GM19023 (cell line): ENCODE results near the gene TACC2.

Experiments used
- ATAC-seq: cut with Tn5 transposase; IDR thresholded peaks from one replicate; pipeline ENCODE4 v1.9.1; 2021; ENCODE audit warnings: mild to moderate bottlenecking, moderate library complexity; ENCODE audit not compliant: unreplicated experiment

Gene TACC2

DNA sequence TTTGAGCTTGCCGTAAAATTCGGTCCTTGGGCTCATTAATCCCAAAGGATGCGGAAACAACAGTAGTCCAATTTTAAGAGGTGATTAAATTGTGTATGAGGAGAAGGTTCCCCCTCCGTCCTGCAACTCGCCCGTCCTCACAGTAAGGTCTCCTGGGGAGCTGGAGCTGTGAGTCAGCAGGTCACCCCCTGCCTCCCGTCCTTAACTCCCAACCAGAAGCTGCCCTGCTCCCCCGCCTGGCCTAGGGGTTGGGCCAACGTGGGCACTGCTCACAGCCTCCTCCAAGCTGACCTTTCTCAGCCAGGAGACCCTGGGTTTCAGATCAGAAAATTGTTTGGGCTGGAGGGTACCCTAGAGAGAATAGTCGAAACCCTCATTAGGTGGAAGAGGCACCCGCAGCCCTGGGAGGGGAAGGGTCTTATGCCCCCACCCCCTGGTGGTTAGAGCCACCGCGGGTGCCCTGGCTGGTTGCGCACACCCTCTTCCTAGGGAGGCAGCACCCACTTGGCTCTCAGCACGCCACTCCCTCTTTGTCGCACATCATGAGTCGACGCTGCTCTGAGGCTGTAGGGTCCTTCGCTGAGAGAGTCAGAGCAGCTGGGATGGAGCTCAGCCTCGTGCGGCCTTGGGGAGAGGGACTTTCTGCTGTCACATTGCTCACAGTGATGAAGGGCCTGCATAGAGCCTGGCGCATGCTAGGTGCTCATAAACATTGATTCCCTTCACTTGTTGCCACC lies 131.2 kb downstream of the TACC2 start:
- ATAC-seq, result no peak

DNA sequence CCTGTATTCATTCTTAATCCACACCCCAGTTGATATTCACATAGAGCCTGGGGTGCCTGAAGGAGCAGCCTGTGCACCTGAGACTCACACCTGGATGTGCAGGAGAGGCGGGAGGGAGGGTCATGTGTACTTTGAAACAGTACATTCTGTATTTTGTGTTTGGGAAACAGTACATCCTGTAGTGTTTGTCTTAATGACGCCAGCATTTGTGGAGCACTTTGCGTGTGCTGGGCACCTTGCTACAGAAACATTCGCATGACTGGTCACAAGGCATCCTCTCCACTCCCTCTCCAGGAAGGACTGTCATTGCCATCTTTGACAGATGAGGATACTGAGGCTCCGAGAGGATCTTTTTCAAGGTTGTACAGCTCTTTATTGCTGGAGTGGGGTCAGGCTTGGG lies 132.1 kb downstream of the TACC2 start:
- no peak for ATAC-seq

DNA sequence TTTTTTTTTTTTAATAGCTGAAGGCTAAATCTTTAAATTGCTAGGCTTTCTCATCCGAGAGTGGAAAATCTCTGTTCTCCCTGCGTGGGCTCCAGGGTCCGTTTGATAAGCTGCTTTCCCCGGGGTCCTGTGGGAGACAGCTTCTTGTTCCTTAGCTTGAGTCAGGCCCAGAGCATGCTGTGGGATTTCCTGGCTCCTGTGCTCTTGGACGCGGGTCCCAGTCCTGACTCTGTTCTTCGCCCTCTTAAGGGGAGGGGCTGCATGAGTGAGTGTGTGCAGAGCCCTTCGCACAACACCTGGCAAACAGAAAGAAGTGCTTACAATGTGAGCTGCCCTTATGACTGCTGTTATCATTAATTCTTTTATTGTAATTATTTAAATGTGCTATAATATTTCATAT lies 133.5 kb downstream of the TACC2 start:
- ATAC-seq, result no peak

DNA sequence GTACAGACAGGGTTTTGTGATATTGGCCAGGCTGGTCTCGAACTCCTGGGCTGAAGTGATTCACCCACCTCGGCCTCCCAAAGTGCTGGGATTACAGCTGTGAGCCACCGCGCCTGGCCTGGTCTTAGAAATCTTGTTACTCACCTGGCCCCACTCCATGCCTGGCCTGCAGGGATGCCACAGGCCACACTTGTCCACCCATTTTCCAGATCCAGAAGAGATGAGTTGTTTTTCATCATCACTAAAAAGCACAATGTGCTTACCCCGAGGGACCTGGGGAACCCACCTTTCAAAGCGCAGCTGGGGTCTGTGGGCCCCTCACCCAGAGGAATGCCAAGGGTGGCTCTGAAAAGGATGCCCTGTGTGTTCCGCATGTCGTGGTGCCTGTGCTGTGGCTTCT lies 134.2 kb downstream of the TACC2 start:
- ATAC-seq, result no peak

DNA sequence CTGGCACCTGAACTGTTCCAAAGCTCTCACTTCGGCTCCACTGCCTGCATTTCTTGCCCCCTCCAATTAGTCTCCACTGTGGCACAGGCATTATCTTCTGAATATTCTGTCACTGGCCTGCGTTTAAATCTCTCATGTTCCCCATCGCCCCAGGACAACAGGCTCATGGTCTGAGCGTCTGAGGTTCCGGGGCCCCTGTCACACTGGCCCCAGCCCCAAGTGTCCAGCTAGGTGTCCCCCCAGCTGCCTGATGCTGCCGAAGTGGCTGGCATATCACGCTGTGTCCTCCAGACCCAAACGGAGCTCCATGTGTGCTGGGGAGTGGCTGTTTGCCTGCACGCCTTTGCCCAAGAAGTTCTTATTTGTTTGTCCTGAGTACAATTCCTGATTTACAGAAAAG lies 135.4 kb downstream of the TACC2 start:
- ATAC-seq, result no peak

DNA sequence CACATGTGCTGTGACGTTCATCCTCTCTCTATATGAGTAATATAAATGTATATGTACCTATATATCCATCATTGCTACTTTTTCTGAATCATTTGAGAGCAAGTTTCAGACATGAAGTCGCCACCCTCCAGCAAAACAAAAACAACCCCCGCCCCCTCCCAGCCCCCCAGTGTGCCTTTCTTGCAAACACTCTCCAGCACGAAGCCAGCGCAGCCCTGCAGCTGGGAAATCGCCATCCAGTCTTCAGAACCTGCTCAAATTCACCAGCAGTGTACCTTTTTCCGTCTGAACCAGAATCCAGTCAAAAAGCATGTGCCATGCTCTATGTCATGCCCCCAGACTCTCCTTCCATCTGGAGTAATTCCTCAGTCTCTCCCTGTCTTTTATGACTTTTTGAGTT lies 135.8 kb downstream of the TACC2 start:
- no peak for ATAC-seq

DNA sequence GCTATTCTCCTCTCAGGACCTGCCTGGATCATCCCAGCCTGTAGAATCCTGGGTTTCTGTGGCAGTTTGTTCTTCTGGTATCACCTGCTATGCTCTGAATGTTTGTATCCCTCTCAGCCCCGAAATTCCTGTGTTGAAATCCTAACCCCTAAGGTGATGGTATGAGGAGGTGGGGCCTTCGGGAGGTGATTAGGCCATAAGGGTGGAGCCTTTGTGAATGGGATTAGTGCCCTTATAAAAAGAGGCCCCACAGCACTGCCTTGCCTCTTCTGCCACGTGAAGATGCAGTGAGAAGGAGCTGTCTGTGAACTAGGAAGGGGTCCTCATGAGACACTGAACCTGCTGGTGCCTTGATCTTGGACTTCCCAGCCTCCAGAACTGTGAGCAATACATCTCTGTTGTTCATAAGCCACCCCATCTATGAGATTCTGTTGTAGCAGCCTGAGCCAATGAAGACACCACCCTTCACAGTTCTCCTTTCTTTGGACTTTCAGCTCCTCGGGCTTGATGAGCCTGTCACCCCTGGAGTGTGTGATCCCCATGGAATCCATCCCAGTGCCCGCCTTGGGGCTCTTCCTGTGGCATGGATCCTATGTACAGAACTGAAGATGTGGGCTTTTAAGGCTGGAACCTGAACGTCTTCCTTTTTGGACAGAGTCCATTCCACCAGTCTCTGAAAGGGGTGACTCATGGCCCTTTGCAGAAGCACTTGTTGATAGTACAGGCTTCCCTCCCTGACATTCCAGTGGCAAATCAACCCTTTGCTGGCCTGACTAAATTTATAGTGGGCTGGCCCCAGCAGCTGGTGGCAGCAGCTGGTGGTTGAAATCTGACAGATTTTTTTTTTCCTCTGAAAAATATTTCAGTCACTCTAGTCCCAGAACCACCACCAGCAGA lies 138.0 kb downstream of the TACC2 start:
- no peak for ATAC-seq

DNA sequence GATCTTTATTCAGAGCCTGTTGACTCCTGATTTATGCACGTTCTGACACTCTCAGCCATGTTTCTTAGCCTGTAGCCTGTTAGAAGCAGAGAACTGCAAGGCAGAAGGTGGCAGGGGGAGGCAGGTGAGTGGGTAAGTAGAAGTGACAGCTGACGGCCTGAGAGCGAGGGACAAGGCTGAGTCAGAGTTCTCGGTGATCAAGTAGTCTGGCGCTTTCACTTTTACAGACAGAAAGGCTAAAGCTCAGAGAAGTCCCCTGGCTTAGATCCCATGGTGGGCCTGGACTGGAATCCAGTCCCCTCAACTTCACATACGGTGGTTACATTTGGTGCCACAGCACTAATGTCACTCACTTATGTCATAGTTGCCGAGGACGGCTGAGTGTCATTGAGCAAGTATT lies 139.0 kb downstream of the TACC2 start:
- no peak for ATAC-seq

DNA sequence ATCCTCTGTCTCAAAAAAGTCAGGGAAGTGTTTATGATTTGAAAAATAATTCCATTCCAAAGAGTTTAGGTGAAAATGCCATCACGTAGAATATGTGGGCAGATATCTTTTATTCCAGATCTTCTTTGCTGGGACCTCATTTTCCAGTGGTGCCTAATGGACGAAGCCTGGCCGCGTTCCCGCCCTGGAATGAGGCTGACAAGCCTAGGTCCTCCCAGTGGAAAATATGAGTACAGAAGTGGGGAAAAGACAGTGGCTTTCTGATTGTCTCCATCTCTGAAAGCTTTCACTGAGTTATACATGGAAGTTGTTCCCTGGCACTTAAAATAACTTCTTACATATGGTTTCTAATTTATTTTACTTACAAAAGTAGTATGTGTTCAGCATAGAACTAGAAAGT lies 139.4 kb downstream of the TACC2 start:
- no peak for ATAC-seq

DNA sequence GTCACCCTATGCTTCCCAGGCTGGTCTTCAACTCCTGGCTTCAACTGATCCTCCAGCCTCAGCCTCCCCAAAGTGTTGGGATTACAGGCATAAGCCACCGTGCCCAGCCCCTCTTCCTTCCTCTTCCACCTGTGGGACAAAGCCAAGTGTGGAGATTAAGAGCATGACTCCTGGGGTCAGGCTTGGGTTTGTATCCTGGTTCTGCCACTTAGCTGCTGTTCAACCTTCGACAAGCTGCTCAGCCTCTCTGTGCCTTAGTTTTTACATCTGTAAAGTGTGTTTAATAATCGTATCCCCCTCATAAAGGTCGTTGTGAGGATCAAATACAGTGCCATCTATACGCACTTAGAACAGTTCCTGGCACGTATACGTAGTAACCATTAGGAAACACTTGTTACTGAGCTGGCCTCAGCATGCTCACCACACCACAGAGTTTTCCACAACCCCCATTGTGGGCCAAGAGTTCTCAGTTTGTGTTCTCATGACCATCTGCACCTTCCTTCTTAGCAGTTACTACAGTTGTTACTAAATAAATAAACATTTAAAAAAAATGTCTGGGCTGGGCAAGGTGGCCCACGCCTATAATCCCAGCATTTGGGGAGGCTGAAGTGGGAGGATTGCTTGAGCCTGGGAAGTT lies 141.6 kb downstream of the TACC2 start:
- ATAC-seq, result no peak

DNA sequence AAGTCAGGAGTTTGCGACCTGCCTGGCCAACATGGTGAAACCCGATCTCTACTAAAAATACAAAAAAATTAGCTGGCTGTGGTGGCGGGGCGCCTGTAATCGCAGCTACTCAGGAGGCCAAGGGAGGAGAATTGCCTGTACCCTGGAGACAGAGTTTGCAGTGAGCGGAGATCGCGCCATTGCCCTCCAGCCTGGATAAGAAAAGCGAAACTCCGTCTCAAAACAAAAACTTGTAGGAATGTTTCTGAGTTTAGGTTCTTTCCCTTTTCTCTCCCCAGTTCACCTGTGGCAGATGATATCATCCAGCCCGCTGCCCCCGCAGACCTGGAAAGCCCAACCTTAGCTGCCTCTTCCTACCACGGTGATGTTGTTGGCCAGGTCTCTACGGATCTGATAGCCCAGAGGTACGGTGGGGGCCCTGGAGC lies 143.4 kb downstream of the TACC2 start:
- ATAC-seq, result no peak

DNA sequence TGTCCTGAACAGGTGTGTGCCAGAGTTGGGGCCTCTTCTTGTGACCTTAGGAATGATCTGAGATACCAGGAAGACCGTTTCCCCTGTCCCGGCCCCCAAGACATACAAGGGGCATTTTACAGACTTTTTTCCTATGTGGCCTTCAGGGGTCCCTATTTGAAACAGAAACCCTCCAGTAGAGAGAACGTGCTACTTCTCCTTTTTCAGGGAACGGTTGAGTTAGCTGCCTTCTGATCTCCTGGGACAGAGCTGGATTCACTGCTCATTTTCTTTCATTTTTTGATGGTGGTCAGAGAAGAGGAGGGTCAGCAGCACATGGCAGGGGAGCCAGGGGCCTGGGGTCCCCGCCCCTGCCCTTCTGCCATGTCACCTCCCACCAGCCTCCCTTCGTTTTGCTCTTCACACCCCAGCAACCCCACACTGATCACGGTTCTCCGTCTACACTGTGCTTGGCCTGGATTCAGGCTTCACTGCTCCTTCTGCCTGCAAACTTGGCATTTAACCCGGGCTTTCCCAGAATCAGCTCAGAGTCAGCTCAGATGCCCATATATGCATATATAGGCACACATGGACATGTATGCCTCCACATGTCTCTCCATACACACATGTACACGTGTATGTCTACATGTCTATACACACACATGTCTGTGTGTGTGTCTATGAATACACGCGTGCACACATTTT lies 144.1 kb downstream of the TACC2 start:
- ATAC-seq, result no peak

DNA sequence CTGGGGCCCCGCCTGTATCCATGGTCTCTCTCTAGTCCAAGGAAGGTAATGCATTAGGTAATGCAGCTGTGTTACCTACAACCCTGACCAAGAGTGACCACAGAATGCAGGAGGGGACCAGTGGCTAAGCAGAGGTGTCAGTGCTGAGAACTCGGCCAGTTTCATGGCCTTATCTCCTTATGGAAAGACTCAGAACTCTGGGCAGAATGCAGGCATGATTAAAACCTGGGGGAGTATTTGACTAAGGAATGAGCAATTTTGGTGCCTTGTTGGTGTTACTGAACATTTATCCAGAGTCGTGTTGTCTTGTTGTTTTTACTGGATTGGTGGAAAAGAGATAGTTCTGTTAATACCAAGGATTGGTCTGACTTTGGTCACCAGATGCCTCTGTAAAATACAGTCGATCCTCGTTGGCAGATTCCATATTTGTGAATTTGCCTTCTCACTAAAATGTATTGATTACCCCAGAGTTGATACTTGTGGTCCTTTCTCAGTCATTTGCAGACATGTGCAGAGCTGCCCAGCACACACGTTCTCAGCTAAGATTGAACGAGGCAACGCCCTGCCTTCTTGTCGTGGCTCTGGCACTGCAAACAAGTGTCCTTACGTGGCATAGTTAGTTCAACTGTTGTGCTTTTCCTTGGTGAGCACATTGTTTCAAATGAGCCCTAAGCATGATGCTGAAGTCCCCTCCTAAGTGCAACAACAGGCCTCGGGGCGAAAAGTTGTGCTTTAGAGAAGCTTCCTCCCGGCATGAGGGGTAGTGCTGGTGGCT lies 146.5 kb downstream of the TACC2 start:
- no peak for ATAC-seq

DNA sequence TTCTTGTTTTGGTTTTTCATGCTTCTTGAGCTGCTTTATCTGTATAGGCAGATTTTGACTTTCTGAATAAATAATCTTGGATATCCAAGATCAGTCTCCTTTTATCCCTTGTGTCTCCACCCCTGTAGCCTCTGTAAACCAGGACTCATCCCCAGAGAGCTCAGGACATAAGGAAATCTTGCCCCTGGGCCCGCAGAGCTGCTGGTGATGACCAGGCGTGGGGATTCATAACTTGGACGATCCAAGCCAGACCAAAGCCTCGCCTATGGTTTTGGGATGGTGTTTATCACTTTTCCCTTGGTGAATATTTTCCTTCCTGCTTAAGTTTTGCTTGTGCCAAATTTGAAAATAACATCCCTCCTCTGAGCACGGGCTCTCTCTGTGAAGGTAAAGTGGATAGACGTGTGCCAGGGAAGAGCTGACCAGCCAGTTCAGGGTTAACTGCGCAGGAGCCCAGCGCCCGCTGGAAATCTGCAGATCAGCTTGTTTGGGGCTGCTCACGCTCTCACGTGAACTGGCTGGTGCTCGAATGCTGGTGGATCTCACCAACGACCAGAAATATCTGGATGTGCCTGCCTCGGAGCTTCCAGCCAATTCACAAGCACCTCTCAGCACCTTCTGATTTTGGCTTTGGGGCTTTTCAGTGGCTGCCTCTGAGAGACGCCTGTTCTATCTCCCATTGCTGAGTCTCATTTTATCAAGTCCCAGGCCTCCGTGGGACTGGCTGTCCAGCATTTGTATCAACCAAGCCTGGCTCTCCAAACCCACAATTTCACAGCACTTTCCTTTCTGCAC lies 150.1 kb downstream of the TACC2 start:
- ATAC-seq, result no peak

DNA sequence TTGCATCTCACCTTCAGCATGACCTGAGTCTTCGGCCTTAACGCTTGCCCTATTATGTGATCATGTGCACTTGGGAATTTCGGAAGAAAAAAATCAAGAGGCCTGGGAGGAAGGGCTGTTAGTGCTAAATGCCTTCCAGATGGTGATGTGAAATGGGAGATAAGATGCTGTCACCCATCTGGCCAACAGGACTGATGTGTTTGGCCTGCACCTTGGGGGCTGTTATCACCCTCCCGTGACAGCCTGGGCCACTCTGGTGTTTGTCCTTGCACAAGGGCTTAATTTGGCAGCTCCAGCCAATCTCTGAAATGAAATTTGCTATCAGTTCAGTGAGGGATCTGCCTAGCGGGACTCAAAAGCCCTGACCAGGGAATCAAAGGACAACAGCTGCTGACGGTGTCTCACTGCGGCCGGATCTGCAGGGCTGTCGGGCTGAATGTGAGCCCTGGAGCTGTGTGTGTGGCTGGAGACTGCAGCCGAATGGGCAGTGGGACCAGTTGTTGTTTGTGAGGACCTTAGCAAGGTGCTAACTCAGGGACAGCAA lies 150.7 kb downstream of the TACC2 start:
- no peak for ATAC-seq

DNA sequence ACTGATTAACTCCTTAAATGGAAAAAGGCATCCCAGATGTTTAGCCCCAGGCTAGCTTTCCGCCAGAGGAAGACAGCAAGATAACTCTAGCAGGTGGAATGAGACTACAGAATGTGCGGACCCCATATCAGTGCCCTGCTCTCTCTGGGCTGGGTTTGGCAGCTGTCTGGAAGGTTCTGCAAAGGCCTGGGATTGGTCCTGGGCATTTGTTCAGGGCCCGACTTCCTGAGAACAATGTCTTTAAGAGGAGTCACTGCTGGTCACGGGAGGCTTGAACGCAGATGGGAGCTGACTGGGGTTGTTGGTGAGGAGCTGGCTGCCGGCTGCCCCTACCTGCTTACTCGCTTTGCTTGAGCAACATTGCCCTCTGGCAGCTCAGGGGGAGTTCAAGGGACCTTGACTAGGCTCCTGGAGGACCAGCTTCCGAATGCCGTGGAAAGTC lies 151.5 kb downstream of the TACC2 start:
- no peak for ATAC-seq

DNA sequence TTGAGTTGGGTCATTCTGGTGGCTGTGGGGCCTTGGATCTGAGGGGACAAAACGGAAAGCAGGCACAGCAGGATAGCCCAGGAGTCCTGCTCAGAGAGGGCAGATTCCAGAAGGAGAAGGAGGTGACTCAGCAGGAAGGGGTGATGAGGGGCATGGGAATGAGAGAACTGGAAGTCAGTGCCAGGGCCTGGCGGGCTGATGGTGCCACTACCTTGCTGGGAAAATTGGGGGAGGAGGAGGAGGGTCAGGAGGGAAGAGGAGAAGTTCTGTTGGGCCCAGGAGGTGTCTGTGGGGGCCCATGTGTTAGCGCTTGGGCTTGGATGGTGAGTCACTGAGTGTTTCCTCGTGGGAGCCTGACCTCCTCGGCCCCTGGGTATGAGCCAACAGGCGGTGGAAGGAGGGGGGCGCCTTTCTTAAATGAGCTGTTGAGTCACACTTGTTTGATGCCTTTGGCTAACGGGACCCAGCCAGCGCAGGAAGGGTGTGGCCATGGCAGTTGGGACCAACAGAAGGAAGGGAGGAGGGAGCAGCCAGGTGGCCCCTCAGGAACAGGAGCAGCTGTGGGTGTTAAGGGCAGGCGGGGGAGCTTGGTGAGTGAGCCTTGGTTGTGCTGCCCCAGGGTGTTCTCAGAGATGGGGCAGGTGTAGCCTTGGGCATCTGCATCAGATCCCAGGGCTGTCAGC lies 152.1 kb downstream of the TACC2 start:
- no peak for ATAC-seq

DNA sequence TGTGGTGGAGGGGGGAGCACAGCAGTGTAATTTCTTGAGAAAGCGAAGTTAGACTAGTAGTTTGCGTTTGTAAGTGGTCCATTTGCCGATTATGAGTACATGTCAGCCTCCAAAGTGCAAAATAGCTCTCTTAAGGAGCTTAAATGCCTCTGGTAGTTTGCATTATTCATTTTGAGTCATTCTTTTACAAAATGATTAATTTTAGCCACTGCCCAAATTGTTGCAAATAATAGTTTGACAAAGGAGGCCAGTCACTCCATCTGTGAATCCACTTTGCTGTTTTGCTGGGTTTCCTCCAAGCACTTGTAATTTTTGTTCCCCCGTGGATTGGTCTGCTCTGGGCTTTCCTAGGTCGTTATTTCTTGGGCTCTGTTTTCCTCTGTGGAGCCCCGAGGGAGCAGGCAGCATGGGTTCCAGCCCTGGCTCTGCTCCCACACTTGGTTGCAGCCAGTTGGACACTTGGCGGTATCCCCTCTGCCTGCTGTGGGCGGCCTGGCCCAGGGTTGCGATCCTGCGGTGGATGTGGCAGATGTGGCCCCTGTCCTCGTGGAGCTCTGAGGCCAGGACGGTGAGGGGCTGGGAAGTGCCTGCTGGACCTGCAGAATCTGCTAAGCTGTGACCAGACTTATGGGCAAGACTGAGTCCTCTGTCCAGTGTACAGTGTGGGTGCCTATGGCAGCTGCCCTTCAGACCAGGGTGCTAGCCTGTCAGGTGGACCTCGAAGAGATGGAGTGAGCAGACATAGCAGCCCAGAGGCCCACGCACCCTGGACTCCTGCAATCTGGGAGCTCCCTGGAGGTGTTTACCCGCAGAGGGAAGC lies 153.1 kb downstream of the TACC2 start:
- ATAC-seq, result no peak
